HepG2 (cell line): ENCODE data around the gene IQSEC1.
"Not testable (repeated sequence)": the region's sequence is repeated elsewhere in the genome, so short reads cannot be mapped to it uniquely, and the experiment has no call there.

Experiments
- EZH2 ChIP-seq: conservative IDR thresholded peaks from 2 replicates; pipeline ENCODE4 v1.6.1; 2012; ENCODE audit warnings: mild to moderate bottlenecking, low read depth, low read length, moderate library complexity
- KAT8 ChIP-seq: IDR thresholded peaks from 2 replicates; pipeline ENCODE4 v1.6.1; 2016; ENCODE audit warnings: missing genetic modification reagents, missing compliant biosample characterization
- MED8 ChIP-seq: sonication (generic); formaldehyde crosslinking; IDR thresholded peaks from 2 replicates; pipeline ENCODE4 v1.8.1; 2023; ENCODE audit warnings: mild to moderate bottlenecking, missing genetic modification reagents; ENCODE audit not compliant: insufficient replicate concordance
- RAD21 ChIP-seq: fragments of 450-650 bp; formaldehyde crosslinking; IDR thresholded peaks from 2 replicates; pipeline ENCODE4 v1.5.0; 2020; ENCODE audit warnings: mild to moderate bottlenecking
- RXRA ChIP-seq: sonication (generic); formaldehyde crosslinking; IDR thresholded peaks from 2 replicates; pipeline ENCODE4 v1.5.1; 2020; ENCODE audit warnings: missing genetic modification reagents
- SP4 ChIP-seq: sonication (generic); formaldehyde crosslinking; IDR thresholded peaks from 2 replicates; pipeline ENCODE4 v1.8.1; 2023; ENCODE audit warnings: mild to moderate bottlenecking, missing genetic modification reagents
- SYNCRIP ChIP-seq: fragments of 200-400 bp; formaldehyde crosslinking; IDR thresholded peaks from 2 replicates; pipeline ENCODE4 v1.6.1; 2018; ENCODE audit warnings: mild to moderate bottlenecking, low read depth, low read length; ENCODE audit not compliant: insufficient read depth
- ZFP36 ChIP-seq: fragments of 150-350 bp; IDR thresholded peaks from 2 replicates; pipeline ENCODE4 v1.6.1; 2018; ENCODE audit warnings: borderline replicate concordance, low read length, low read depth; ENCODE audit not compliant: partially characterized antibody
- ZNF510 ChIP-seq: sonication (generic); formaldehyde crosslinking; IDR thresholded peaks from 2 replicates; pipeline ENCODE4 v1.4.0; 2020; ENCODE audit warnings: low read depth, mild to moderate bottlenecking, missing genetic modification reagents
- TF ChIP-seq, protein P1 (sequence below): sonication (generic); formaldehyde crosslinking; IDR thresholded peaks from 2 replicates; pipeline ENCODE4 v1.5.1; 2020; ENCODE audit warnings: missing genetic modification reagents, mild to moderate bottlenecking, borderline replicate concordance
- TF ChIP-seq, protein P2 (sequence below): IDR thresholded peaks from 2 replicates; pipeline ENCODE4 v1.6.1; 2012; ENCODE audit warnings: low read length, improper control_type of control experiment
- TF ChIP-seq, protein P3 (sequence below): sonication (generic); formaldehyde crosslinking; IDR thresholded peaks from 2 replicates; pipeline ENCODE4 v1.5.0; 2020; ENCODE audit warnings: mild to moderate bottlenecking, missing genetic modification reagents, moderate library complexity

DNA sequence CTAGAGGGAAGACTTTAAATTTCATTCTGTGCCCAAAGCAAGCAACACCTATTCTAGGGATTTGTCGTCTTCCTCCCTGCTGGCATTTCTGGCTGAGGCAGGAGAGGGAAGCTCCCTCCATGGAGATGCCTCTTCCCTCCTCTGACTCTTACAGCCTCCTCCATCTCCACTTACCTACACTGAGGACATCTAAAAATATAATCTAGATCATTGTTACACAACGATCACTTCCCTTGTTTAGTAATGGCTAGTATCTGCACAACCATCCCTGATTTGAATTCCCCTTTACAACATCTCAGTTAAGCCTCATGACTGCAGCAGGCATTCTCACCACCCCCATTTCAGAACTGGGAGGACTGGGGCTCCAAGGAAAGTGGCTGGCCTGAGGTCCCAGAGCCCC is 219.4 kb downstream of the IQSEC1 start:
- not testable (repeated sequence) for TF ChIP-seq KAT8 (CRISPR knock-in tag); RXRA; SYNCRIP; ZNF510 (CRISPR knock-in tag); MED8 (CRISPR knock-in tag); SP4; RAD21 (CRISPR knock-in tag); EZH2; ZFP36
- TF ChIP-seq, protein P1, sequence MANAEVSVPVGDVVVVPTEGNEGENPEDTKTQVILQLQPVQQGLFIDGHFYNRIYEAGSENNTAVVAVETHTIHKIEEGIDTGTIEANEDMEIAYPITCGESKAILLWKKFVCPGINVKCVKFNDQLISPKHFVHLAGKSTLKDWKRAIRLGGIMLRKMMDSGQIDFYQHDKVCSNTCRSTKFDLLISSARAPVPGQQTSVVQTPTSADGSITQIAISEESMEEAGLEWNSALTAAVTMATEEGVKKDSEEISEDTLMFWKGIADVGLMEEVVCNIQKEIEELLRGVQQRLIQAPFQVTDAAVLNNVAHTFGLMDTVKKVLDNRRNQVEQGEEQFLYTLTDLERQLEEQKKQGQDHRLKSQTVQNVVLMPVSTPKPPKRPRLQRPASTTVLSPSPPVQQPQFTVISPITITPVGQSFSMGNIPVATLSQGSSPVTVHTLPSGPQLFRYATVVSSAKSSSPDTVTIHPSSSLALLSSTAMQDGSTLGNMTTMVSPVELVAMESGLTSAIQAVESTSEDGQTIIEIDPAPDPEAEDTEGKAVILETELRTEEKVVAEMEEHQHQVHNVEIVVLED (CRISPR knock-in tag) = not testable (repeated sequence)
- TF ChIP-seq, protein P2, sequence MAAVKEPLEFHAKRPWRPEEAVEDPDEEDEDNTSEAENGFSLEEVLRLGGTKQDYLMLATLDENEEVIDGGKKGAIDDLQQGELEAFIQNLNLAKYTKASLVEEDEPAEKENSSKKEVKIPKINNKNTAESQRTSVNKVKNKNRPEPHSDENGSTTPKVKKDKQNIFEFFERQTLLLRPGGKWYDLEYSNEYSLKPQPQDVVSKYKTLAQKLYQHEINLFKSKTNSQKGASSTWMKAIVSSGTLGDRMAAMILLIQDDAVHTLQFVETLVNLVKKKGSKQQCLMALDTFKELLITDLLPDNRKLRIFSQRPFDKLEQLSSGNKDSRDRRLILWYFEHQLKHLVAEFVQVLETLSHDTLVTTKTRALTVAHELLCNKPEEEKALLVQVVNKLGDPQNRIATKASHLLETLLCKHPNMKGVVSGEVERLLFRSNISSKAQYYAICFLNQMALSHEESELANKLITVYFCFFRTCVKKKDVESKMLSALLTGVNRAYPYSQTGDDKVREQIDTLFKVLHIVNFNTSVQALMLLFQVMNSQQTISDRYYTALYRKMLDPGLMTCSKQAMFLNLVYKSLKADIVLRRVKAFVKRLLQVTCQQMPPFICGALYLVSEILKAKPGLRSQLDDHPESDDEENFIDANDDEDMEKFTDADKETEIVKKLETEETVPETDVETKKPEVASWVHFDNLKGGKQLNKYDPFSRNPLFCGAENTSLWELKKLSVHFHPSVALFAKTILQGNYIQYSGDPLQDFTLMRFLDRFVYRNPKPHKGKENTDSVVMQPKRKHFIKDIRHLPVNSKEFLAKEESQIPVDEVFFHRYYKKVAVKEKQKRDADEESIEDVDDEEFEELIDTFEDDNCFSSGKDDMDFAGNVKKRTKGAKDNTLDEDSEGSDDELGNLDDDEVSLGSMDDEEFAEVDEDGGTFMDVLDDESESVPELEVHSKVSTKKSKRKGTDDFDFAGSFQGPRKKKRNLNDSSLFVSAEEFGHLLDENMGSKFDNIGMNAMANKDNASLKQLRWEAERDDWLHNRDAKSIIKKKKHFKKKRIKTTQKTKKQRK = not testable (repeated sequence)
- TF ChIP-seq, protein P3, sequence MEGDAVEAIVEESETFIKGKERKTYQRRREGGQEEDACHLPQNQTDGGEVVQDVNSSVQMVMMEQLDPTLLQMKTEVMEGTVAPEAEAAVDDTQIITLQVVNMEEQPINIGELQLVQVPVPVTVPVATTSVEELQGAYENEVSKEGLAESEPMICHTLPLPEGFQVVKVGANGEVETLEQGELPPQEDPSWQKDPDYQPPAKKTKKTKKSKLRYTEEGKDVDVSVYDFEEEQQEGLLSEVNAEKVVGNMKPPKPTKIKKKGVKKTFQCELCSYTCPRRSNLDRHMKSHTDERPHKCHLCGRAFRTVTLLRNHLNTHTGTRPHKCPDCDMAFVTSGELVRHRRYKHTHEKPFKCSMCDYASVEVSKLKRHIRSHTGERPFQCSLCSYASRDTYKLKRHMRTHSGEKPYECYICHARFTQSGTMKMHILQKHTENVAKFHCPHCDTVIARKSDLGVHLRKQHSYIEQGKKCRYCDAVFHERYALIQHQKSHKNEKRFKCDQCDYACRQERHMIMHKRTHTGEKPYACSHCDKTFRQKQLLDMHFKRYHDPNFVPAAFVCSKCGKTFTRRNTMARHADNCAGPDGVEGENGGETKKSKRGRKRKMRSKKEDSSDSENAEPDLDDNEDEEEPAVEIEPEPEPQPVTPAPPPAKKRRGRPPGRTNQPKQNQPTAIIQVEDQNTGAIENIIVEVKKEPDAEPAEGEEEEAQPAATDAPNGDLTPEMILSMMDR (CRISPR knock-in tag) = not testable (repeated sequence)
